Neuronal stem cell (in vitro differentiated cells): Measurements from ENCODE around the gene TSPEAR.

Experiments
- DNase-seq: peaks from one replicate; pipeline ENCODE4 v3.0.0-alpha.2; 2013; ENCODE audit warnings: low spot score
- H2AFZ ChIP-seq: one replicate; pipeline ENCODE4 v1.6.1; 2013; ENCODE audit warnings: mild to moderate bottlenecking, low read length, inconsistent platforms
- H2AK5ac ChIP-seq: 2 replicates; pipeline ENCODE4 v1.6.1; 2013; ENCODE audit warnings: low read depth, mild to moderate bottlenecking, inconsistent platforms, low read length, moderate library complexity, mixed read lengths
- H2BK120ac ChIP-seq: 2 replicates; pipeline ENCODE4 v1.6.1; 2013; ENCODE audit warnings: low read depth, mild to moderate bottlenecking, inconsistent platforms, low read length, moderate library complexity, mixed read lengths
- H2BK12ac ChIP-seq: one replicate; pipeline ENCODE4 v1.6.1; 2013; ENCODE audit warnings: low read length, inconsistent platforms
- H2BK15ac ChIP-seq: 2 replicates; pipeline ENCODE4 v1.6.1; 2013; ENCODE audit warnings: mild to moderate bottlenecking, low read length, inconsistent platforms, mixed read lengths
- H2BK5ac ChIP-seq: one replicate; pipeline ENCODE4 v1.6.1; 2013; ENCODE audit warnings: inconsistent platforms, mild to moderate bottlenecking, low read length, moderate library complexity
- H3K14ac ChIP-seq: one replicate; pipeline ENCODE4 v1.6.1; 2013; ENCODE audit warnings: low read length, inconsistent platforms
- H3K18ac ChIP-seq: 2 replicates; pipeline ENCODE4 v1.6.1; 2013; ENCODE audit warnings: low read length, inconsistent platforms
- H3K23ac ChIP-seq: 2 replicates; pipeline ENCODE4 v1.6.1; 2013; ENCODE audit warnings: low read depth, mild to moderate bottlenecking, mixed read lengths, low read length, inconsistent platforms; ENCODE audit not compliant: poor library complexity
- H3K27ac ChIP-seq: replicated peaks from 3 replicates; pipeline ENCODE4 v1.5.1; 2013; ENCODE audit warnings: low read length, inconsistent platforms
- H3K27me3 ChIP-seq, 3 experiments: 2 replicates each; pipeline ENCODE4 v1.6.1; 2013; ENCODE audit warnings: low read length in 3 of 3, mild to moderate bottlenecking in 2 of 3, inconsistent platforms in 1 of 3, low read depth in 1 of 3, mixed read lengths in 1 of 3, moderate library complexity in 1 of 3; ENCODE audit not compliant: control insufficient read depth in 3 of 3, insufficient read depth in 3 of 3
- H3K36me3 ChIP-seq, 2 donors: replicated peaks in 1 of 2; 2 replicates each; pipeline ENCODE4 v1.6.1; 2013; ENCODE audit warnings: low read length in 2 of 2; ENCODE audit not compliant: control insufficient read depth in 2 of 2, insufficient read depth in 2 of 2
- H3K4ac ChIP-seq: 2 replicates; pipeline ENCODE4 v1.6.1; 2013; ENCODE audit warnings: inconsistent platforms, mild to moderate bottlenecking, low read length, moderate library complexity
- H3K4me1 ChIP-seq, 2 donors: 1 replicate in 1 of 2; 2 replicates in 1 of 2; pipeline ENCODE4 v1.6.1; 2013; ENCODE audit warnings: low read length in 2 of 2, low read depth in 1 of 2; ENCODE audit not compliant: control insufficient read depth in 2 of 2, insufficient read depth in 1 of 2
- H3K4me2 ChIP-seq: one replicate; pipeline ENCODE4 v1.6.1; 2013; ENCODE audit warnings: mild to moderate bottlenecking, low read length, inconsistent platforms; ENCODE audit not compliant: insufficient read depth, poor library complexity, severe bottlenecking
- H3K4me3 ChIP-seq, 2 donors: 2 replicates each; pipeline ENCODE4 v1.5.1; 2013; ENCODE audit warnings: low read length in 2 of 2, mild to moderate bottlenecking in 2 of 2, inconsistent platforms in 1 of 2, moderate library complexity in 1 of 2
- H3K79me1 ChIP-seq: one replicate; pipeline ENCODE4 v1.6.1; 2013; ENCODE audit warnings: low read depth, mild to moderate bottlenecking, inconsistent platforms, low read length, moderate library complexity
- H3K9ac ChIP-seq: one replicate; pipeline ENCODE4 v1.6.1; 2013; ENCODE audit warnings: mild to moderate bottlenecking, low read depth, low read length, inconsistent platforms; ENCODE audit not compliant: poor library complexity
- H3K9me3 ChIP-seq, 2 donors: replicated peaks in 1 of 2; 2 replicates each; pipeline versions ENCODE3 to v1.6.1; 2013; ENCODE audit warnings: low read length in 2 of 2, mild to moderate bottlenecking in 2 of 2, inconsistent platforms in 1 of 2, low read depth in 1 of 2, mixed read lengths in 1 of 2, moderate library complexity in 1 of 2; ENCODE audit not compliant: control insufficient read depth in 2 of 2, insufficient read depth in 1 of 2
- H4K8ac ChIP-seq: one replicate; pipeline ENCODE4 v1.6.1; 2013; ENCODE audit warnings: low read depth, mild to moderate bottlenecking, inconsistent platforms, low read length, moderate library complexity
- H4K91ac ChIP-seq: one replicate; pipeline ENCODE4 v1.6.1; 2013; ENCODE audit warnings: low read length, low read depth, mild to moderate bottlenecking, inconsistent platforms; ENCODE audit not compliant: poor library complexity
- WGBS, 2 donors: extraction: QIAGEN DNeasy Blood & Tissue Kit; methylation state at CpG; one replicate each; pipeline ENCODE4 v1.1.7; 2013; ENCODE audit warnings: missing lambda C conversion rate in 2 of 2, mixed read lengths in 1 of 2; ENCODE audit not compliant: insufficient read length in 2 of 2, insufficient replicate concordance in 1 of 2; ENCODE audit errors: extremely low coverage in 2 of 2; 5-methylcytosine and 5-hydroxymethylcytosine counted together

TSPEAR gene

DNA sequence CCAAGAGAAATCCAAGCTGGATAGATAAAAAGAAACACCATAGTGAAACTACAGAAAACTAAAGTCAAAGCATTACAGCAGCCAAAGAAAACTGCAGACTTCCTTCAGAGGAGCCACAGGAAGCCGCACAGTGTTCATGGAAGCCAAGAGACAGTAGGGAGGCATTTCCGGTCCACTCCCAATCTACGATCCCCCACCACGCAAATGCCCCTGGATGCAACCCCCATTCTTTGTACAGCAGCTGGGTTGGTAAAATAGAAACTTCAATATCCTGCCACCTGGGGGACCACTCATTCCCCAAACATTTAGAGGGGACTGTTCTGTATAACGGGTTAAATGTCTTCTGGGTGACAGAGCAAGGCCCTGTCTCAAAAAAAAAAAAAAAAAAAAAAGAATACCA is 43.9 kb upstream of the TSPEAR start:
- H3K36me3 ChIP-seq = no peaks in the 10 kb centered on the region
- H3K23ac ChIP-seq = no peak overlapping the region
- no peak overlapping the region for H2BK12ac ChIP-seq
- WGBS, 2 donors = no CpG with 5 or more reads among the region's 5 CpGs
- H3K27ac ChIP-seq = no peak overlapping the region
- no peak overlapping the region for H3K4me2 ChIP-seq
- no peak overlapping the region for H2BK5ac ChIP-seq
- peak overlapping the region; percentile 9 for H2AFZ ChIP-seq
- H2AK5ac ChIP-seq = no peak overlapping the region
- peaks cover 2 to 6% of the 10 kb centered on the region in 2 donors for H3K4me1 ChIP-seq
- no peak overlapping the region for H2BK120ac ChIP-seq
- H2BK15ac ChIP-seq = no peak overlapping the region
- H4K8ac ChIP-seq = no peak overlapping the region
- no peak overlapping the region for H3K4me3 ChIP-seq
- peaks cover 0 to 4% of the 10 kb centered on the region in 2 donors for H3K9me3 ChIP-seq
- H3K4ac ChIP-seq = no peak overlapping the region
- H4K91ac ChIP-seq = no peak overlapping the region
- H3K27me3 ChIP-seq = peaks cover 0 to 3% (median 0%) of the 10 kb centered on the region in 3 experiments
- H3K9ac ChIP-seq = no peak overlapping the region
- H3K14ac ChIP-seq = no peak overlapping the region
- H3K79me1 ChIP-seq = no peaks in the 10 kb centered on the region
- H3K18ac ChIP-seq = no peak overlapping the region
- DNase-seq = no peak

DNA sequence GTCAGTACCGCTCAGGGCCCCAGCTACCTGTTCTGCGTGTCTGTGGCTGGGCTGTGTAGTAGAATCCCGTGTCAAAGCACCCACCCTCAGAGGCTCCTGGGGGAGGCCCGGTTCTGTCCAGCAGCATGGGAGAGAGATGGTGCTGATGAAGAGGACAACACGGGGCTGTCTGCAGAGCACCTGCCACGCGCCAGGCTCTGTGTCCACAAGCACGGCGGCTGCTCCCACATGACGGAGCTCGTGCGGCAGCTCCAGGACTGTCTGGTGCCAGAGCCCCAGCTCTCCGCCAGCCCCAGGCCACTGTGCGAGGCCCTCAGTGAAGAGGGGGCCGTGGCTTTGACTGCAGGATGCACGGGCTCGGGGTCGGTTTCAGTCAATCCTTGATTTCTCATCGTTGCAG is 42.0 kb upstream of the TSPEAR start:
- no peak for DNase-seq
- no peak overlapping the region for H3K23ac ChIP-seq
- H3K9me3 ChIP-seq = peaks cover 0 to 4% of the 10 kb centered on the region in 2 donors
- H2BK15ac ChIP-seq = no peak overlapping the region
- H2AFZ ChIP-seq = no peak overlapping the region
- no peak overlapping the region for H3K4ac ChIP-seq
- no peak overlapping the region for H3K27ac ChIP-seq
- no peak overlapping the region for H2BK120ac ChIP-seq
- H3K4me3 ChIP-seq = no peak overlapping the region
- no peak overlapping the region for H4K91ac ChIP-seq
- H2AK5ac ChIP-seq = no peak overlapping the region
- H3K36me3 ChIP-seq = no peaks in the 10 kb centered on the region
- H3K4me1 ChIP-seq = peaks cover 2 to 12% of the 10 kb centered on the region in 2 donors
- no peak overlapping the region for H3K14ac ChIP-seq
- no CpG with 5 or more reads among the region's 19 CpGs for WGBS, 2 donors
- H2BK5ac ChIP-seq = no peak overlapping the region
- H3K79me1 ChIP-seq = no peaks in the 10 kb centered on the region
- H3K18ac ChIP-seq = no peak overlapping the region
- no peak overlapping the region for H4K8ac ChIP-seq
- H3K4me2 ChIP-seq = no peak overlapping the region
- H3K9ac ChIP-seq = peak overlapping the region; percentile 27
- H3K27me3 ChIP-seq = peaks cover 0 to 9% (median 0%) of the 10 kb centered on the region in 3 experiments
- no peak overlapping the region for H2BK12ac ChIP-seq

DNA sequence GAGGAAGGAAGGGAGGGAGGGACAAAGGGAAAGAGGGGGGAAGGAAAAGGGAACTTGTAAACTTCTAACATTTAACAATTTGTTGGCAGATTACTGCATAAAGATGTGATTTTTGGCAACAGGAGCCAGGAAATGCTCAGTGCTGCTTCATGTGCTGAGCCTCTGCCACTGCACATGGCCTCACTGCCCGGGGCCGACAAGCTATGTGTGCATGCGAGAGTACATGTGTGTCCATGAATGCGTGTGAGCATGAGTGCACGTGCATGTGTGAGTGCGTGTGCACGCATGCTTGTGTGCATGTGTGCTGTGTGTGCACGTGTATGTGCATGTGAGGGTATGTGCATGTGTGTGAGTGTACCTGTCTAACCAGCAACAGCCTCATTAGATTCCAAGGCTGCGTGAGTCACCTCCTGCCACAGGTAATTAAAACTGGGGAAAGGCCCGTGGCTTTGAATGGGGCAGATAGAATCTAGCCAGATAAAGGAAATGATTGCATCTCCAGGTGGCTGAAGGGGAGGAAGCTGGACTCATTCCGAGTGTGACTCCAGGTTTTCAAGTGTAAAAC is 41.4 kb upstream of the TSPEAR start:
- Histone ChIP-seq H3K18ac (peak overlapping the region; percentile 23), H3K79me1 (no peaks in the 10 kb centered on the region), H3K4me3 (peak overlapping the region in 1 of 2 donors; percentile 21), H3K4me1 (peaks cover 2 to 12% of the 10 kb centered on the region in 2 donors), H4K8ac (no peak overlapping the region), H3K4me2 (no peak overlapping the region), H3K9ac (peak overlapping the region; percentile 13), H3K4ac (no peak overlapping the region), H2BK12ac (no peak overlapping the region), H3K14ac (no peak overlapping the region), H3K36me3 (no peaks in the 10 kb centered on the region), H2BK5ac (no peak overlapping the region), H2BK15ac (no peak overlapping the region), H4K91ac (no peak overlapping the region), H2BK120ac (no peak overlapping the region), H3K27me3 (peaks cover 0 to 9% (median 0%) of the 10 kb centered on the region in 3 experiments), H3K23ac (peak overlapping the region; percentile 4), H3K27ac (no peak overlapping the region), H2AFZ (no peak overlapping the region), H3K9me3 (peaks cover 0 to 4% of the 10 kb centered on the region in 2 donors), H2AK5ac (no peak overlapping the region)
- WGBS, 2 donors = no CpG with 5 or more reads among the region's 11 CpGs
- DNase-seq = no peak

DNA sequence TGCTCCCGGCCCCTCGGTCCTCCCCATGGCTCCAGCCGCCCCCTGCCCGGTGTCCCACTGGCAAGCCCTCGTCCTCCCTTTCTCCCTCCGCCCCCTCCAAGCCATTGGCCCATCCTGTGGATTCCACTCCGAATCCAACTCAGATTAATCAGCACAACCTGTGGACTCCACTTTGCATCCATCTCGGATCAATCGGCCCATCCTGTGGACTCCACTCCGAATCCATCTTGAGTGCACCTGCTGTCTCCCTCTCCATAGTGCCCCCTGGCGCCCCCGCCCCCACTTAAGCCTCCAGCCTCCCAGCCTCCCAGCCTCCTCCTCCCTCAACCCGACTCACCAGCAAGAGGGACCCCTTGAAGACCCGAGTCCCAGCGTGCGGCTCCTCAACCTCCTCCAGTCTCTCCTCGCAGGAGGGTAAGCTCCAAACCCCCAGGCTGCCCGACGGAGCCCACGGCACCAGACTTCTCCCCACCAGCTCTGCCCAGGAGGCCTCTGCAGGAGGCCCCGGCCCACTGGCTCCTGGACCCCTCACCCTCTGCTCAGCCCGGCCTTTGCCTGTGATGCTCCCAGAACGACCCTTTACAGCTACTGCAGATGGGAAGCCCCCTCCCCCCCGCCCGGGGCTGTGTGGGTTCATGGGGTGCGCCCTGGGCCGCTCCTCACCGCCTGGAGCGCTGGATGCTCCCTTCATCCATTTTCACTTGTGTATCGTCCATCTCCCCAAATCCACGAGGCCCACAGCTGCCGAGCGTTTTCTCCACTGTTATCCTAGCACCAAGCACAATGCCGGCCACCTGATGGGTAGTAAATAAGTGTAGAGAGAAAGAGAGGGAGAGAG is 40.6 kb upstream of the TSPEAR start:
- WGBS, 2 donors = no CpG with 5 or more reads among the region's 34 CpGs
- no peak overlapping the region for H3K23ac ChIP-seq
- H2BK5ac ChIP-seq = no peak overlapping the region
- H3K18ac ChIP-seq = no peak overlapping the region
- H3K4me1 ChIP-seq = peaks cover 2 to 12% of the 10 kb centered on the region in 2 donors
- H2BK12ac ChIP-seq = no peak overlapping the region
- no peak overlapping the region for H2BK120ac ChIP-seq
- H3K4ac ChIP-seq = no peak overlapping the region
- H3K4me3 ChIP-seq = no peak overlapping the region
- no peak overlapping the region for H3K27ac ChIP-seq
- H3K36me3 ChIP-seq = no peaks in the 10 kb centered on the region
- H2AK5ac ChIP-seq = no peak overlapping the region
- peaks cover 0 to 4% of the 10 kb centered on the region in 2 donors for H3K9me3 ChIP-seq
- no peaks in the 10 kb centered on the region for H3K79me1 ChIP-seq
- H3K9ac ChIP-seq = no peak overlapping the region
- H4K91ac ChIP-seq = no peak overlapping the region
- H3K27me3 ChIP-seq = peaks cover 0 to 9% (median 0%) of the 10 kb centered on the region in 3 experiments
- no peak overlapping the region for H4K8ac ChIP-seq
- peak overlapping the region; percentile 2 for H3K14ac ChIP-seq
- no peak overlapping the region for H2BK15ac ChIP-seq
- no peak overlapping the region for H2AFZ ChIP-seq
- H3K4me2 ChIP-seq = no peak overlapping the region
- DNase-seq = no peak
